Activated naive CD4-positive, alpha-beta T cell (primary cell): ENCODE results near the gene ZC3H4.

Experiments
- DNase-seq, 4 experiments: peaks; one replicate each; lab custom pipeline; 2025; lab: John Stamatoyannopoulos, UW

Gene ZC3H4

DNA sequence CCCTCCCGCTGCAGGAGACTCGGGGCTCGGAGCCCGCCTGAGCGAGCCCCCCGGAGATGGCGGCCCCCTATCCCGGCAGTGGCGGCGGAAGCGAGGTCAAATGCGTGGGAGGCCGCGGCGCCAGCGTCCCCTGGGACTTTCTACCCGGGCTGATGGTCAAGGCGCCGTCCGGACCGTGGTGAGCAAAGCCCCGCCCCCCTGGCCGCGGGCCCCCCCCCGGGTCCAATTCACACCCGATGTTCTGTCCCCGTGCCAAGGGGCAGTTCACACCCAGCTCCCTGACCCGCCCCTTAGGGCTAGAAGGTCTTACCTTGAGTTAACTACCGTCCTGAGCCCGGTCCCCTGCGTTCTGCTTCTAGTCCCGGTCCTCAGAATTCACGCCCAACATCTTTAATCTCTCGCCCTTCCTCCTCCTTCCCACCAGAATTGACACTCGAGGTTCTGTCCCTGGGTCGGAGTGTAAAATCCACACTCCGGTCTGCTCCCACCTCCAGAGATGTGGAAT lies 92.5 kb downstream of the ZC3H4 start:
- DNase-seq: no peak

- no peak for DNase-seq
These were observed 93.3 kb downstream of the ZC3H4 start for GRCh38 chr19:47020132-47020805.

GRCh38 chr19:47019431-47020041 lies 94.0 kb downstream of the ZC3H4 start, which contains the start of gene NPAS1:
Gene NPAS1 (plus strand): TSS chr19:47019837. CDS start chr19:47021048, 1,211 bp downstream.
- no peak for DNase-seq

DNA sequence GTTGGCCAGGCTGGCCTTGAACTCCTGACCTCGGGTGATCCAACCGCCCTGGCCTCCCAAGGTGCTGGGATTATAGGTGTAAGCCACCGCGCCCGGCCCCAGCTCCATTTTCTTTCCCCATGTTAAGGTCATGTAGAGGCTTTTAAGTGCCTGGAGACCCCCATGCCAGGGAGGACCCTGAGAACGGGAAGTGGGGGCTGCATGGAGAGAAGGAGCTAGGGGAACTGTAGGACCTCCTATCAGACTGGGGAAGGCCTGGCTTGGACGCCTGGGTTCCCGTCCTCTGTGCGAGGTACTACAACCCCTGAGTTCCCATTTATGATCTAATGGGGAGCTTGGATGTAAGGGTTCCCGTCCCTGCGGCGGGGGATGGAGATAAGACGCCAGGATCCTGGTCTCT lies 94.7 kb downstream of the ZC3H4 start:
- DNase-seq: no peak
